ENCODE results near the gene CBARP. TPM values are rescaled to one million over a fixed set of nuclear protein-coding genes. Genes with fewer than 3 reads are reported as not detected.

CBARP gene
- total and polyA plus RNA-seq, 9 of the 15 experiments (the other 6 are each of a cell fraction or from before 2014, with no cell fraction given), result 0.03 to 8.9 (median 1.2) TPM; not detected in 1

DNA sequence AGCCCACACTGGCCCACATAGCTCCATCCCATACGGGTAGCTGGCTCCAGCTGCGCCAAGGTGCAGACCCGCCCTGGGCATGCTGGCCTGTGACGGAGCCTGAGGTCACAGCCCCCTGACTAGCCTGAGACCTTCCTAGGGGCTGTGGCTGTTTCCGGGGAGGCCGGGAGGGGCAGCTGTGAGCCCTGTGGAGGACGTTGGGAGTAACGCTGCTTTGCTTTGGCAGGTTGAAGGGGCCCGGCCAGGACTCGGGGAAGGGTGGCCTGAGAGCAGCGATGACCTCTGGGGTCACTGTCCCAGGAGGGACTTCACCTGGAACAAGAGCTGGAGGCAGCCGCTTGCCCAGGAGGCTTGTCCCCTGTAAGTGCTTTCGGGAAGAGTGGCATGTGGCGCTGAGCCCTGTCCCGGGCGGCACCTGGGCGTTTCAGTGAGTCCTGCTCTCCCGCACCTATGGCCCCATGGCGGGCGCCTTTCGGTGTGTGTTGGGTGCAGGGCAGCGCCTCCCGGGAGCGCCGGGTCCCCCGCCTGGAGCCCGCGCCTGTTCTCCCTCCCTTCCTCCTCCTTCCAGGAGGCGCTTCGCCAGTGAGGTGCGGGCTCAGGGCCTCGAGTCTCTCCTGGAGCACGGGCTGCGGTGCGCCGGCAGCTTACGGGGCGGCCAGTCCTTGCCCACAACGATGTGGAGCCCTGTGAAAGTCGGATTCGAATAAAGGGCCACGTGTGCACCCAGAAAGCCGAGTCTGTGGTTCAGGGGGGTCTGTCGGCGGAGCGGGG lies 36.5 kb upstream of the CBARP start (continued):
- TF ChIP-seq, protein P1, sequence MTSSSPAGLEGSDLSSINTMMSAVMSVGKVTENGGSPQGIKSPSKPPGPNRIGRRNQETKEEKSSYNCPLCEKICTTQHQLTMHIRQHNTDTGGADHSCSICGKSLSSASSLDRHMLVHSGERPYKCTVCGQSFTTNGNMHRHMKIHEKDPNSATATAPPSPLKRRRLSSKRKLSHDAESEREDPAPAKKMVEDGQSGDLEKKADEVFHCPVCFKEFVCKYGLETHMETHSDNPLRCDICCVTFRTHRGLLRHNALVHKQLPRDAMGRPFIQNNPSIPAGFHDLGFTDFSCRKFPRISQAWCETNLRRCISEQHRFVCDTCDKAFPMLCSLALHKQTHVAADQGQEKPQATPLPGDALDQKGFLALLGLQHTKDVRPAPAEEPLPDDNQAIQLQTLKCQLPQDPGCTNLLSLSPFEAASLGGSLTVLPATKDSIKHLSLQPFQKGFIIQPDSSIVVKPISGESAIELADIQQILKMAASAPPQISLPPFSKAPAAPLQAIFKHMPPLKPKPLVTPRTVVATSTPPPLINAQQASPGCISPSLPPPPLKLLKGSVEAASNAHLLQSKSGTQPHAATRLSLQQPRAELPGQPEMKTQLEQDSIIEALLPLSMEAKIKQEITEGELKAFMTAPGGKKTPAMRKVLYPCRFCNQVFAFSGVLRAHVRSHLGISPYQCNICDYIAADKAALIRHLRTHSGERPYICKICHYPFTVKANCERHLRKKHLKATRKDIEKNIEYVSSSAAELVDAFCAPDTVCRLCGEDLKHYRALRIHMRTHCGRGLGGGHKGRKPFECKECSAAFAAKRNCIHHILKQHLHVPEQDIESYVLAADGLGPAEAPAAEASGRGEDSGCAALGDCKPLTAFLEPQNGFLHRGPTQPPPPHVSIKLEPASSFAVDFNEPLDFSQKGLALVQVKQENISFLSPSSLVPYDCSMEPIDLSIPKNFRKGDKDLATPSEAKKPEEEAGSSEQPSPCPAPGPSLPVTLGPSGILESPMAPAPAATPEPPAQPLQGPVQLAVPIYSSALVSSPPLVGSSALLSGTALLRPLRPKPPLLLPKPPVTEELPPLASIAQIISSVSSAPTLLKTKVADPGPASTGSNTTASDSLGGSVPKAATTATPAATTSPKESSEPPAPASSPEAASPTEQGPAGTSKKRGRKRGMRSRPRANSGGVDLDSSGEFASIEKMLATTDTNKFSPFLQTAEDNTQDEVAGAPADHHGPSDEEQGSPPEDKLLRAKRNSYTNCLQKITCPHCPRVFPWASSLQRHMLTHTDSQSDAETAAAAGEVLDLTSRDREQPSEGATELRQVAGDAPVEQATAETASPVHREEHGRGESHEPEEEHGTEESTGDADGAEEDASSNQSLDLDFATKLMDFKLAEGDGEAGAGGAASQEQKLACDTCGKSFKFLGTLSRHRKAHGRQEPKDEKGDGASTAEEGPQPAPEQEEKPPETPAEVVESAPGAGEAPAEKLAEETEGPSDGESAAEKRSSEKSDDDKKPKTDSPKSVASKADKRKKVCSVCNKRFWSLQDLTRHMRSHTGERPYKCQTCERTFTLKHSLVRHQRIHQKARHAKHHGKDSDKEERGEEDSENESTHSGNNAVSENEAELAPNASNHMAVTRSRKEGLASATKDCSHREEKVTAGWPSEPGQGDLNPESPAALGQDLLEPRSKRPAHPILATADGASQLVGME (CRISPR knock-in tag; IDR thresholded peaks at IDR 0.05), result no peak
- TF ChIP-seq HCFC1 (IDR thresholded peaks at IDR 0.05; ENCODE audit: low read depth, low read length) (no peak), NR4A1 (CRISPR knock-in tag; IDR thresholded peaks at IDR 0.05) (no peak), NR4A1 (tag; IDR thresholded peaks at IDR 0.05) (no peak), ZFP30 (CRISPR knock-in tag; IDR thresholded peaks at IDR 0.05; ENCODE audit: borderline replicate concordance) (no peak), ARNT (IDR thresholded peaks at IDR 0.05) (no peak), ARHGAP35 (IDR thresholded peaks at IDR 0.05; ENCODE audit: partially characterized antibody) (no peak), ZNF133 (CRISPR knock-in tag; IDR thresholded peaks at IDR 0.05) (no peak), ATF1 (CRISPR knock-in tag; IDR thresholded peaks at IDR 0.05) (no peak), ATF1 (tag; IDR thresholded peaks at IDR 0.05) (peak; percentile 40; the same call in 1 of the 2 replicates), XRCC4 (IDR thresholded peaks at IDR 0.05; ENCODE audit: extremely low read depth, insufficient read depth, insufficient read length) (no peak), MYNN (IDR thresholded peaks at IDR 0.05) (peak; percentile 10), MYNN (CRISPR knock-in tag; IDR thresholded peaks at IDR 0.05) (no peak), SUPT5H (IDR thresholded peaks at IDR 0.05) (0 out of 2 replicates have a peak, but pooled peaks have one; percentile 9), KDM4B (IDR thresholded peaks at IDR 0.05; ENCODE audit: borderline replicate concordance in 2 of 2, low read depth in 1 of 2) (no peak), NCOR1 (IDR thresholded peaks at IDR 0.05) (peak; percentile 29; the same call in 1 of the 2 replicates)
- TF ChIP-seq, protein P2, sequence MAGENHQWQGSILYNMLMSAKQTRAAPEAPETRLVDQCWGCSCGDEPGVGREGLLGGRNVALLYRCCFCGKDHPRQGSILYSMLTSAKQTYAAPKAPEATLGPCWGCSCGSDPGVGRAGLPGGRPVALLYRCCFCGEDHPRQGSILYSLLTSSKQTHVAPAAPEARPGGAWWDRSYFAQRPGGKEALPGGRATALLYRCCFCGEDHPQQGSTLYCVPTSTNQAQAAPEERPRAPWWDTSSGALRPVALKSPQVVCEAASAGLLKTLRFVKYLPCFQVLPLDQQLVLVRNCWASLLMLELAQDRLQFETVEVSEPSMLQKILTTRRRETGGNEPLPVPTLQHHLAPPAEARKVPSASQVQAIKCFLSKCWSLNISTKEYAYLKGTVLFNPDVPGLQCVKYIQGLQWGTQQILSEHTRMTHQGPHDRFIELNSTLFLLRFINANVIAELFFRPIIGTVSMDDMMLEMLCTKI (IDR thresholded peaks at IDR 0.05; ENCODE audit: partially characterized antibody), result no peak
- TF ChIP-seq, protein P3, sequence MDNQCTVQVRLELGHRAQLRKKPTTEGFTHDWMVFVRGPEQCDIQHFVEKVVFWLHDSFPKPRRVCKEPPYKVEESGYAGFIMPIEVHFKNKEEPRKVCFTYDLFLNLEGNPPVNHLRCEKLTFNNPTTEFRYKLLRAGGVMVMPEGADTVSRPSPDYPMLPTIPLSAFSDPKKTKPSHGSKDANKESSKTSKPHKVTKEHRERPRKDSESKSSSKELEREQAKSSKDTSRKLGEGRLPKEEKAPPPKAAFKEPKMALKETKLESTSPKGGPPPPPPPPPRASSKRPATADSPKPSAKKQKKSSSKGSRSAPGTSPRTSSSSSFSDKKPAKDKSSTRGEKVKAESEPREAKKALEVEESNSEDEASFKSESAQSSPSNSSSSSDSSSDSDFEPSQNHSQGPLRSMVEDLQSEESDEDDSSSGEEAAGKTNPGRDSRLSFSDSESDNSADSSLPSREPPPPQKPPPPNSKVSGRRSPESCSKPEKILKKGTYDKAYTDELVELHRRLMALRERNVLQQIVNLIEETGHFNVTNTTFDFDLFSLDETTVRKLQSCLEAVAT (IDR thresholded peaks at IDR 0.05), result no peak

Measured in K562 (cell line).